ENCODE measurements around the gene NTHL1.
A peak's percentile ranks its signal among the peaks of the same experiment; 100 is the strongest.
"Not testable (repeated sequence)": the region's sequence is repeated elsewhere in the genome, so short reads cannot be mapped to it uniquely, and the experiment has no call there.

Gene NTHL1

DNA sequence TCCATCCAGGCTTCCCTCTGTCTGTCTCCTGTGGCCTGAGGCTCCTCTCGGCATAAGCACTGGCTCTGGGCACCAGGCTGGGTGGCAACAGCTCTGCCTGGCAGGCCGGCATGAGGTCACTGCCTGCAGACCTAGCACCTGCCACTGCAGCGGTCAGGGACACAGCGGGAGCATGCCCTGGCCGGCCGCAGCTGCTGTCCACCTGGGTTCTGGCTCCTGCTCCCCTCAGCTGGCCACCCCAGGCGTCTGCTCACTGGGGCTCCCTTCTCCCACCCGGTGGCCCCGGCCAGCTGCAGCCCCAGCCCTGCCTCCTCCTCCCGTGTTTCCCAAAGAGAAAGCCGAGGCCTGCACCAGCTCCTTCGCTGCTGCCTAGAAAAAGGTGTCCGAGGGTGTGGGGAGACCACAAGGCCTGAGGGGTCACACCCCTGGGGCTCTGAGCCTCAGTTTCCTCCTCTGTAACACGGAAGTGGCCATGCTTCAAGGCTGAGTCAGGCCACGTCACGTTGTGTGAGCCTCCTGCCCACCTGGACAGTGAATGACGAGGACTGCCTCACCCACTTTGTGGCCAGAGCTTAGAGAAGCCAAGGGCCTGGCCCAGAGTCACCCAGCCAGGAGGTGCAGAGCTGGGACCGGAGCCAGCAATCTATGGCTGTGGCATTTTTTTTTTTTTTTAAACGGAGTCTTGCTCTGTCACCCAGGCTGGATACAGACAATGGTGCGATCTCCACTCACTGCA is 6.7 kb downstream of the NTHL1 start:
- DNase-seq (ENCODE audit: low spot score) = peak; percentile 77

DNA sequence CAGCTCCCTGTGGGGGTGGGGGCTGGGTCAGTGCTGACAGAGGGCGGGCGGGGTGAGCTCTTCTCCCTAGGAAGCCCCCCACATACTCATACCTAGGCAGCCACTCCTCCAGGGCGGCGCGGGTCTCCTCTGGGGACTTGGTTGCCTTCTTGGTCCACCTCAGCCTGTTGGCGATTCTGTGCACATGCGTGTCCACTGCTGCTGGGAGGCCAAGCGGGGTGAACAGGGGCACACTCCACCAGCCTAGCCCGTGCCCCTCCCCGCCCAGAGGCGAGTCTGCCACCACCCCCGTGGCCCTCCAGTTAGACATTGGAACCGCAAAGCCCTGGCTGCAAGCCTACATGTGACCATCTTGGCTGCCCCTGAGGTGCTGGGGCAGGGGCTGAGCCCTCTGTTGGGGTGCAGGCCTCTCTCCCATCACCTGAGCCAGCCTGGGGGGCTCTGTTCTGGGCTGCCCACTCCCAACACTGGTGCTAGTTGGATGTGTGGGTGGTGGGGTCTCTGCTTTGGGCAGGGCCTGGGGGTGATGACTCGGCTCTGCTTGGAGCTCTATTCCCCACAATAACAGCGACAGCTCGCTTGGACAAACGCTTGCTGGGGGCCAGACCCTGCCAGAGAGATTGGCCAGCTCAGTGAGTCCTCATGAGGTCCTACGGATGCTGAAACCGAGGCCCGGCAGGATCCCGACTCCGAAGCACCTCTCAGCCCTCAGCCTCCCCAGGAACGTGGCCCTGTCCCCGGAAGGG is 7.4 kb downstream of the NTHL1 start:
- no peak for DNase-seq (ENCODE audit: low spot score)

DNA sequence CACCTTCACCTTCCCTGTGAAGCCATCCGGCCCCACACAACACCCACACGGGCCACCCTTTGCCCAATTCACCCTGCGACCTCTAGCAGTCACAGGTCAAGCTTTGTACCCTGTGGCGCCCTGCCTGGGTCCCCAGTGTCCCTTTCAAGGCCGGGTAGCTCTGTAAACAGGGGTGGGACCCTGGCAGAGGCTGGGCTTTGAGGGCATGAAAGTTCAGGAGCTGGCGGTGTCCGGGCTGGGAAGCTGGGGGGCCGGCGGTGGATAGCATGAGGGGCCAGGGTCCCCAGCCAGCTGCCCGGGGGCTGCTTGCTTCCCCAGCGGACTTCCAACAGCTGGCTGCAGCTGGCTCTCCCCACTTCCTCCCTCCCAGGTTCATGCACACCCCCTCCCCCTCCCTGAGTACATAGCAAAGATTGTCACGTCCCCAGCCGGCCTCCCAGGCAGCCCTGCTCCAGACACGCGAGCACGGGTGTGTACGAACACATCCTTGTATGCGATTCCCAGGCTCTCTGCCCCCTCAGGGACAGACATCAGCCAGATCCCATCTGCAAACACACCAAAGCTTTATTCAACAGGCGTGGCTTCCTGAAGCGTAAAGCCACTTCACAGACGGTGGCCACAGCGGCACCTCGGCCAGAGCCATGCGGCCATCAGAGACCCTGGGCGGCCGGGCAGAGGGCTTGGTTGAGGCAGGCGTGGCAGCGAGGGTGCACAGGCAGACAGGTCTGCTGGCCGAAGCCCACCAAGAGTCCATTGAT is 8.2 kb downstream of the NTHL1 start:
- DNase-seq (ENCODE audit: low spot score) = no peak

DNA sequence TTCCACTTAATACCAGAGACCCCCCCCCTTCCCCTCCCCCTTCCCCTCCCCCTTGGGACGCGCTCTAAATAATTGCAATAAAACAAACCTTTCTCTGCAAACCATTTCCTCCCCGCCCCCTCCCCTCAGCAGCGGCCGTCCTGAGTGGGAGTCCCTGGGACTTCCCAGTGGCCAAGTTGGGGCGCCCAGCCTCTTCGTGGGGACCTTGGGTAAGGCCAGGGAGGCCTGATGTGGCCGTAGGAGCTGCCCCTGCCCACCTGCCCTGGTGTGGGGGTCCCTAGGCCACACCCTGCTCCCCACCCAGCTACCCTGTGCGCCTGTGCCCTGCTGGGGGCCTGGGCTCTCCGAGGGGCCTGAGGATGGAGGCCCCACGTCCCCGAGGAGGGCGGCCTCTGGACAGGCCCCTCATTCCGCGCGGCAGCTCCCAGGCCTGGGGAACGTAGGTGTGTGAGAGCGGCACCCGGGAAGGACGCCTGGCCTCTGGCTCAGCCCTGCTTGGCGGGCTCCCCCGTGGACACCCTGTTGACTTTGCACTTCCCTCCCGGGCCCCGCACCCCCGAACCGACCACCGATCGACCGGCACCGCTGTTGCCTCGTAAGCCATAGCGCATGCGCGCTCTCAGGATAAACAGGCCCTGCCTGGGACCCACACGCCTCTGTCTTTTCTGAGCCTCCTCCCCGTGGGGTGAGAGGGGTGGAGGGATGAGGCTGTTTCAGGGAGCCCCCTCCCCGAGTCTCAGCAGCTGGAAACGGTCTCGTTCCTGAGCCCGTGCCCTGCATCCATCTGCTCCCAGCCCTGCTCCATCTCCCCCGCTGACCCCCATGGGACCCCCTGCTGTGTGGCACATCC is 9.0 kb downstream of the NTHL1 start:
- DNase-seq (ENCODE audit: low spot score) = no peak

DNA sequence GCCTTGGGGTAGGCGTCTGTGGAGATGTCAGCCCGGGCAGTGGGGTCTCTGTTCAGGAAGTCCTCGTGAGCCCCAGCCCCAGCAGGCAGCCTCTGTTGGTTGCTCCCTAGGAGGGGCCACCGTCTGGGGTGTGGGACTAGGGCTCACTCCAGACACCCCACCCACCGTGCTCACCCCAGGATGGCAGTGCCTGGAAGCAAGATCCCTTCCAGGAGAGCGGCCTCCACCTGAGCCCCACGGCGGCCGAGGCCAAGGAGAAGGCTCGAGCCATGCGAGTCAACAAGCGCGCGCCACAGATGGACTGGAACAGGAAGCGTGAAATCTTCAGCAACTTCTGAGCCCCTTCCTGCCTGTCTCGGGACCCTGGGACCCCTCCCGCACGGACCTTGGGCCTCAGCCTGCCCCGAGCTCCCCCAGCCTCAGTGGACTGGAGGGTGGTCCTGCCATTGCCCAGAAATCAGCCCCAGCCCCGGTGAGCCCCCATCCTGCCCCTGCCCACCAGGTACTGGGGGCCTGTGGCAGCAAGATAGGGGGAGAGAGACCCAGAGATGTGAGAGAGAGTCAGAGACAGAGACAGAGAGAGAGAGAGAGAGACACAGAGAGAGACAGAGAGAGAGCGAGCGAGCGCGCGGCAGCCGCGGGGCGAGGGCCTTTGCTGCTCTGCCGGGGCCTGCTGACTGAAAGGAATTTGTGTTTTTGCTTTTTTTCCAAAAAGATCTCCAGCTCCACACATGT is 9.8 kb downstream of the NTHL1 start:
- no peak for DNase-seq (ENCODE audit: low spot score)

DNA sequence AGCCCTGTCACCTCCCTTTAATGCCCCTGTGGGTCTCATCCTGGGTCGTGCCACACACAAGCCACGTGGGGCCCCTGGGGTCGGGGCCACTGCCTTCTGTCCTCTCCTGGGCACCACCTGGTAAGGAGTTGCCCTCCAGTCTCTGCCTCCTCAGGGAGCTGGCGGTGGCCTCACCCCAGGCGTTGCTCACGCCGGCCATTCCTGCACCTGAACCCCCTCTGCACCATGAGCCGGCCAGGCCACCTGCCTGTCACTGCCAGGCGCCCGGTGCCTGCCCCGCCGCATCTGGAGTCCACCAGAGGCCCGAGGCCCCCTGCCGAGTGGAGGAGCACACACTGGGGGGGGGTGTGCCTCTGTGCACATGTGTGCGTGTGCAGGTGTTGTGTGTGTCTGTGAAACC is 10.5 kb downstream of the NTHL1 start:
- no peak for DNase-seq (ENCODE audit: low spot score)

DNA sequence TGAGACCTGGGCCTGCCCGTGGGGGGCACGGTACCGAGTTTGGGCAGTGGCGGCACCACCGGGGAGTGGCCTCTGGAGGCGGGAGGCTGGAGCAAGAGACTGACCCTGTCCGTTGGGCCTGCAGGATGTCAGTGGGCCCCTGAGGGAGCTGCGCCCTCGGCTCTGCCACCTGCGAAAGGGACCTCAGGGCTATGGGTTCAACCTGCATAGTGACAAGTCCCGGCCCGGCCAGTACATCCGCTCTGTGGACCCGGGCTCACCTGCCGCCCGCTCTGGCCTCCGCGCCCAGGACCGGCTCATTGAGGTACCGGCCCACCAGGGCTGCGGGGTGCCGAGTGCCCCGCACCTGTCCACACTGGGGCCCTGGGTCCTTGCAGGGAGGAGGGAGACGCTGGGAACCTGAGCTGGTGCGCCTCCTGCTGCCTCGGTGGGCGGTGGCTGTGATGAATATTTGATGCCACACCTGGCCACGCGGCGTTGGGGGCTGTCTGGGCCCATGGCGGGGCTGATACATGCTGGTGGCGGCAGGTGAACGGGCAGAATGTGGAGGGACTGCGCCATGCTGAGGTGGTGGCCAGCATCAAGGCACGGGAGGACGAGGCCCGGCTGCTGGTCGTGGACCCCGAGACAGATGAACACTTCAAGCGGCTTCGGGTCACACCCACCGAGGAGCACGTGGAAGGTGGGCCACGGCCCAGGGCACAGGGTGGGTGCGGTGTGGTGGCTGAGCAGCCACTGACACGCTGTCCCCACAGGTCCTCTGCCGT is 11.3 kb downstream of the NTHL1 start:
- no peak for DNase-seq (ENCODE audit: low spot score)

DNA sequence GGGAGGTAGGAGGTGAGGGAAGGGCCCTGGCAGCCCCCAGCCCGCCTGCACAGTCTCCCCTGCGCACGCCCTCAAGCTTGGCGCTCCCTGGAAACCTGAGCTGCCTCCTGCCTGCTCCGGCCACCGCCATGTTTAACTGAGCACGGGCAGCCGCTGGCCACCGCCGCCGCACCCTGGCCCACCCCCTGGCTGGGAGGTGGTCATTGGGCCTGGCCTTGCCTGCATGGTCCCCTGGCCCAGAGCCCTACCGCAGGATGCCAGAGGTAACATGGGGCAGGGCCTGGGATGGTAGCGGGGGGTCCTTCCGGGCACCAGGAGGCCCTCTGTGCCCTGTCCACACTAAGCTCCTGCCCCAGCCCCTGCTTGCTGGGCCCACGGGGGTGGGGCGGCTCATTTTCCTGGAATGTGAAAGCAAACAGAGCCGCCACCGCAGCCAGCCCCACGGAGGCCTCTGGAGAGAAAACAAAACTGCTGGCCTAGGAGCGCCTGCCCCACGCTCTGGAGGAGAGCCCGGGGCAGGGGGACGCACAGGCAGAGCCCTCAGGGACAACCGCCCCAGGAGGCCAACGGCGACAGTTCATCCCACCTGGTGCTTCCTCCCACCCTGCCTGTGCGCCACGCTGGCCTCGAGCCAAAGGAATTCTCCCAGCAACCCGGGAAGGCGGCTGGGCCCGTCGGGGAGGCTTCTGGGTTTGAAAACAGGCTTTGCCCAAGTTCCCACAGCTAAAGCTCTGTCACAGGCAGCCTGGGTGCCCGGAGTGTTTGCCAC is 12.0 kb downstream of the NTHL1 start:
- no peak for DNase-seq (ENCODE audit: low spot score)

DNA sequence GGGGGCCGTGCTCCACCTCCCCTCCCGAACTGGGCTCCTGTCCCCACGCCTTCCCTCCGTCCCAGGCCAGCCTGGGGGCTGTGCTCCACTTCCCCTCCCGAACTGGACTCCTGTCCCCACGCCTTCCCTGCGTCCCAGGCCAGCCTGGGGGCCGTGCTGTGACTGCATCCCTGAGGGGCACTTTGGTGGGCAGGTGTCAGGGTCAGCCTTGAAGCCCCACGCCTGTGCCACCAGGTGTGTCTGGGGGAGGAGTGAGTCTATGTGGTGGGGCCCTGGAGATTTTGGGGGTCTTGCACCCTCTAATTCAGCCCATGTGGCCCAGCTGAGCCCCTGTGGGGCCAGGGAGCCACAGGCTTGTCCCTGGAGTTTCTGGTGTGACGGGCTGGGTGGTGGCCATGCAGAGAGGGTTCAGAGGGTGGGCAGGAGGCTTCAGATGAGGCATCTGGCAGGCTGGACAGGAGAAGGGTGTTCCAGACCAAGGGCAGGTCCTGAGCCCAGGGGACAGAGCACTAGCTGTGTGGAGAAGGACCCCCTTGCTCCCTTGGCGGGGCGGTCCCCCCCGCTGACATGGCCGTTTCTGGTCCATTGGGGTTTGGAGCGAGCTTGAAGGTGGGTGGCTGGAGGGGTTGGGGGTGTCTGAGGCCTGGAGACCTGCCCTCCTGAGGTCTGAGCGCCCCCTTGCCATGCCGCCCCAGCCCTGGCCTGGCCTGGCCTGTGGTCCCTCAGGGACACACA is 12.8 kb downstream of the NTHL1 start:
- DNase-seq (ENCODE audit: low spot score) = no peak

DNA sequence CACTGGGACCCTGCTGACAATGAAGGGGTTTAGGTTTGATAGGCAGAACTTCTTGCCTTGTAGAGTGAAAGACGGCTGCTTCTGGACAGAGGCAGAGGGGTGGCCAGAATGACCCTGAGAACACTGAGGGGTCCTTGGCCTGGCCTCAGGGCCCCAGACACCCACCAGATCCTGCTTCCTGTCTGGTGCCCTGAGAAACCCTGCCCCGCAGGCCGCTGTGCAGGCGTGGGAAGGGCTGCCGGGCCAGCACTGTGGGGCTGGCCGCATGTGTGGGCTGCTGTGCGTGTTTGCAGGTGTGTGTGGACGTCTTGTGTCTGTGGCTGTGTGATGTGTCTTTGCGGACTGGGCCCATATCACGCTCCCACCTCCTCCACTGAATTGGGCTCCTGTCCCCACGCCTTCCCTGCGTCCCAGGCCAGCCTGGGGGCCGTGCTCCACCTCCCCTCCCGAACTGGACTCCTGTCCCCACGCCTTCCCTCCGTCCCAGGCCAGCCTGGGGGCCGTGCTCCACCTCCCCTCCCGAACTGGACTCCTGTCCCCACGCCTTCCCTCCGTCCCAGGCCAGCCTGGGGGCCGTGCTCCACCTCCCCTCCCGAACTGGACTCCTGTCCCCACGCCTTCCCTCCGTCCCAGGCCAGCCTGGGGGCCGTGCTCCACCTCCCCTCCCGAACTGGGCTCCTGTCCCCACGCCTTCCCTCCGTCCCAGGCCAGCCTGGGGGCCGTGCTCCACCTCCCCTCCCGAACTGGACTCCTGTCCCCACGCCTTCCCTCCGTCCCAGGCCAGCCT is 13.5 kb downstream of the NTHL1 start:
- DNase-seq (ENCODE audit: low spot score) = not testable (repeated sequence)

DNA sequence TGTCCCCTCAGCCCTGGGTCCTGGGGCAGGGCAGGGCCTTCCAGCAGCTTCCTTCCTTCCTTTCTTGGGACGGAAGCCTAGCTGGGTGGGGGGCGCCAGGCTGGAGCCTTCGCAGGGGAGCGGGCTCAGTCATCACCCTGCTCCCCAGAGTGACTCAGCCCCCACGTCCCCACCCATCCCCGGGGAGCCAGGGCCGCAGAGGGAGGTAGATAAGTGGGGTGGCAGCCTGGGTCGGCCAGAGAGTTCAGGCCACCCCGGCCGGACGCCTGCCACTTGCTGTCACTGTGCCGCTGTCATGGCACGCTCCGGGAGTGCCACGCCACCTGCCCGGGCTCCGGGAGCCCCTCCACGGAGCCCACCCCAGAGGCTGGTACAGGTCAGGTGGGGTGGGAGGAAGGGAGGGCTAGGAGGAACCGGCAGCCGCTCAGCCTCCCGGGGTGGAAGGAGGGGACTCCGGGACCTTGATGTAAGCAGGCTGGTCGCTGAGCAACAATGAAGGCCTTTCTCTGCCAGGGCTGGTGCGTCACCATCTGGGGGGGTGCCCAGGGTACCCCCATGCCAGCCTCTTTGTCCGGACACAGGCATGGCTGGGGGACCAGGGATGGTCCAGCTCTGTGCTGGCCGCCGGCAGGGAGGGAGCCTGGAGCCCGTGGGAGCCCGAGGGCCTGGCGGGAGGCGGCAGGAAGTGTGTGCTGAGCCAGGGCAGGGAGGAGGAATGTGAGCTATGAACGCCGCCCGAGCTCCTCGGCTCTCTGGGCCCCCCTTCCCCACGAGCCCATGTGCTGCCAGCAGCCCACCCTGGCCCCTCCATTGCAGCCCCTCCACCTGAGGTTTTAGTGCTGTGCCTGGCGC is 14.4 kb downstream of the NTHL1 start:
- DNase-seq (ENCODE audit: low spot score) = no peak

DNA sequence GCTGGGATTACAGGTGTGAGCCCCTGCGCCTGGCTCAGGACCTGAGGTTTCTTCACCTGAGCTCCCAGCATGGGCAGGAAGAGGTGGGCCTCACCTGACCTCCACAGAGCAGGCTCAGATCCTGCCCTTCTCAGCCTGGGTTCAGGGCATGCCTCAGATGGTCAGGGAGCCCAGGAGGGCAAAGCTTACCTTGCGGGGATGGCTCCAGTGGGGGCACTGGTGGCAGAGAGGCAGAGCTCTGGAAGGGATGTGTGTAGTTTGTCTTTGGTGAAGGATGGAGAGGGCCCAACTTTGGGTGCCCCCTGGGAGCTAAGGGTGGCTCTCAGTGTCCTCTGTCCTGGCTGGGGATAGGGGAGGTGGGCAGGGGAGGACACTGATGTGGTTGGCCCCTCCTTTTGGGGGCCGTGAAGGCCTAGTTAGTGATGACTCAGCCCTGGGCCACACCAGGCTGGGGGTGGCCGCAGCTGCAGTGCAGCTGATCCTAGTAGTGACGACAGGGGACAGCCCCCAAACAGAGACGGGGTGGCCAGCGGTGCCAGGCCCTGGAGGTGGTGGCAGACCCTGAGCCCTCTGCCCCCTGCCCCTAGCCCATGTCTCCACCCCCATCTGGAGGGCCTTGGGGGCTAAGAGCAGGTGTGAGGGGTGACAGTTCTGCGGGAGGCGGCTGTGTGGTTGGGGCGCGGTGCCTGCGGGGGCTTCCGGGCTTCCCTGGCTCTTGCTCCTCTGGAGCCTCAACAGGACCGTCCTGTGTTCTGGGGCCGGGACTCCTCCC is 15.2 kb downstream of the NTHL1 start:
- DNase-seq (ENCODE audit: low spot score) = no peak

DNA sequence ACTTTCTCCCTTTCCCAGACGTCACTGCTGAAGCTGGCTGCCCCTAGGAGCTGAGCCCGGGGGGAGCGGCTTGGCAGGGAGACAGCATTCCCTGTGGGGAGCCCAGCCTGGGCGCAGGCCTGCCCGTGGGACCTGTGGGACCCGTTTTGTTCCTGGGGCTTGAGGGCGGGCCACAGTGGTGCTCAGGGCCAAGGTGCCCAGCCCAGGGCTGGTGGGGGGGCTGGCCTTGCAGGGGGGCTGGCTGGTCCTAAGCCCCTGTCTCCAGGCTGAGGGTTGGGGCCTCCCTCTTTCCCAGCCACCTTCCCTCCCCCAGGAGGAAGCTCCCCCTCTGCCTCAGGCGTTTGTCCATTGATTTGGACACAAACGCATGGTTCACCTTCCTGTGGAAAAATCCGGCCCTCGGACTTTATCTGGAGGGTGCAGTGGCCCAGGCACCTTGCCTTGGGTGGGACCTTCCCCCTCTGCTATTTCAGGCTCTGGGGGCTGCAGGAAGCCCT is 16.5 kb downstream of the NTHL1 start:
- DNase-seq (ENCODE audit: low spot score) = no peak

DNA sequence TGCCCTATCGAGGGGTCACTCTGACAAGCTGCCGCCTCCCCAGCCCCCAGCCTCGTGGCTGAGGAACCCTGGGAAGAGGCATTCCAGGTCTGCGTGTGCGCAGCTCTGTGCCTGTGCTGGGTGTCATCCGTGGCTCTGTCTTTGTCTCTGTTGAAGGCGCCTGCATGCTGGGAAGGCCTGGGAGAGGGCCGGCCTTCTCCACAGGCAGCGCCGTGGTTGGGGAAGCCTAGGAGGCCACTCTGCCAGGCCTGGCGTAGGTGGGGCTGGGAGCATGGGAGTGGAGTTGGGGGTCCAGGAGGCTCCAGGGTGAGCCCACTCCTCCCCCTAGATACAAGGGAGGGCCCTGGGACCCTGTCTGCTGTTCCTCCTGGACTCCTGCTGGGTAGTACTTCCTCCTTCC is 17.6 kb downstream of the NTHL1 start:
- DNase-seq (ENCODE audit: low spot score) = no peak

DNA sequence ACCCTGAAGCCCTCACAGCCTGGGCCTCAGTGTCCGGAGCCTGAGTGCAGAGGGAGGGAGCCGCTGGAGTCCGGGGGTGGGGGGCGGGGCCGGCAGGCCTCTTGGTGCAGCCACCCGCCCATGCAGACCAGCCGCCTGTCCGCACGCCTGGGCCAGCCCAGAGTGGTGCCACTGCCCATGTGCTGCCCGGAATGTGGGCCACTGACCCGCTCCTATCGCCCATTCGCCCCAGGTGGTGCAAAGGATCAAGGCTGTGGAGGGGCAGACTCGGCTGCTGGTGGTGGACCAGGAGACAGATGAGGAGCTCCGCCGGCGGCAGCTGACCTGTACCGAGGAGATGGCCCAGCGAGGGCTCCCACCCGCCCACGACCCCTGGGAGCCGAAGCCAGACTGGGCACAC is 18.3 kb downstream of the NTHL1 start:
- no peak for DNase-seq (ENCODE audit: low spot score)

DNA sequence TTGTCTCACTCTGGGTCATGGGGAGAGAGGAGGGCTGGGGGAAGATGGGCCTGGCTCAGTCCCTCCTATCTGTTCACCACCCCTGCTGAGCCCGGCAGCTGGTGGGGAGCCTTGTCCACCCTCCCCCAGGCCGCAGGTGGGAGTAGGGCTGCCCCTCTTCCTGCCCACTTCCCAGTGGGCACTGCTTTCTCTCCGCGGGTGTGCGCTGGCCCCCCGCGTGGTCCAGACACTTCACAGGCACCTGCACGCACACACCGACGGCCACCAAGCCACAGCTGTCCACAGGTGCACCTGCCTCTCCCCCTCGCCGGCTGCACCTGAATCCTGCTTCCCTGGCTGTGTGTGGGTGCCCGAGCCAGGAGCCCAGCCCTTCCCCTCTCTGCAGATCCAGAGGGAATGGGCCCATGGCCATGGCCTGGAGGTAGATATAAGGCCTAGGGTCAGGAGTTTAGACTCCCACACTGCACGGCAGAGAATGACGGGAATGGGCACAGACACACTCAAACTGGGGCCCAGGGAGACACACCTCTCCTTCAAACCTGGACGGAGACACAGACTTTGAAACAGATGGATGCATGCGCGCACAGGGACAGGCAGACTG is 18.9 kb downstream of the NTHL1 start:
- DNase-seq (ENCODE audit: low spot score) = no peak

Data from LoVo (cell line).